CD4-positive, alpha-beta T cell (primary cell): Measurements from ENCODE around the gene RNF126. TPM values are rescaled to one million over a fixed set of nuclear protein-coding genes. Genes with fewer than 3 reads are reported as not detected.
"Not testable (repeated sequence)": the region's sequence is repeated elsewhere in the genome, so short reads cannot be mapped to it uniquely, and the experiment has no call there.

Experiments used
- ATAC-seq: fragments of 200-7000 bp; cut with Tn5 transposase; one replicate; pipeline ENCODE4 v1.10.0; 2022; ENCODE audit warnings: mild to moderate bottlenecking; ENCODE audit not compliant: poor library complexity
- CTCF ChIA-PET: fragments of 350-600 bp; sonication (Branson Sonifier 250); formaldehyde crosslinking; loops from one replicate; lab custom pipeline; 2021; ENCODE audit warnings: antibody characterized with exemption, inconsistent platforms; lab: Charles Lee
- POLR2A ChIA-PET: fragments of 350-600 bp; sonication (Branson Sonifier 250); formaldehyde crosslinking; loops from one replicate; lab custom pipeline; 2021; ENCODE audit warnings: antibody characterized with exemption, inconsistent platforms; lab: Charles Lee
- DNase-seq, 14 experiments: peaks; one replicate each; pipeline ENCODE4 v3.0.0-alpha.2; 2013 to 2020; ENCODE audit warnings: mixed read lengths in 2 of 14
- H3K27ac ChIP-seq, 2 donors: one replicate each; pipeline versions ENCODE4 v1.5.1 to v1.7.0; 2013; ENCODE audit warnings: low read length in 2 of 2, low read depth in 1 of 2, mild to moderate bottlenecking in 1 of 2
- H3K27me3 ChIP-seq, 2 experiments: 1 replicate in 1 of 2; 2 replicates in 1 of 2; pipeline versions ENCODE4 v1.6.1 to v1.7.0; 2013; ENCODE audit warnings: low read length in 2 of 2, control low read depth in 1 of 2, mild to moderate bottlenecking in 1 of 2, moderate library complexity in 1 of 2; ENCODE audit not compliant: insufficient read depth in 2 of 2, control insufficient read depth in 1 of 2
- H3K36me3 ChIP-seq: one replicate; pipeline ENCODE4 v1.6.1; 2013; ENCODE audit warnings: low read length, control low read depth; ENCODE audit not compliant: insufficient read depth
- H3K4me1 ChIP-seq: one replicate; pipeline ENCODE4 v1.6.1; 2013; ENCODE audit warnings: low read length, control low read depth; ENCODE audit not compliant: insufficient read depth
- H3K4me3 ChIP-seq: one replicate; pipeline ENCODE4 v1.5.1; 2013; ENCODE audit warnings: mild to moderate bottlenecking, low read length, moderate library complexity
- H3K9me3 ChIP-seq, 2 experiments: 1 replicate in 1 of 2; 2 replicates in 1 of 2; pipeline versions ENCODE4 v1.6.1 to v1.7.0; 2013; ENCODE audit warnings: low read length in 2 of 2, mild to moderate bottlenecking in 2 of 2, control low read depth in 1 of 2, moderate library complexity in 1 of 2; ENCODE audit not compliant: control insufficient read depth in 1 of 2, insufficient read depth in 1 of 2
- H3K27ac Mint-ChIP-seq: one replicate; pipeline ENCODE4 v1.8.0; 2020; ENCODE audit warnings: mixed read lengths
- H3K27me3 Mint-ChIP-seq: one replicate; pipeline ENCODE4 v1.8.0; 2021; ENCODE audit warnings: mixed read lengths
- H3K36me3 Mint-ChIP-seq: one replicate; pipeline ENCODE4 v1.8.0; 2021; ENCODE audit warnings: low read depth, mixed read lengths
- H3K4me1 Mint-ChIP-seq: one replicate; pipeline ENCODE4 v1.8.0; 2021; ENCODE audit warnings: low read depth, mixed read lengths
- H3K4me3 Mint-ChIP-seq: one replicate; pipeline ENCODE4 v1.8.0; 2020; ENCODE audit warnings: mild to moderate bottlenecking, mixed read lengths
- H3K9me3 Mint-ChIP-seq: one replicate; pipeline ENCODE4 v1.8.0; 2020; ENCODE audit warnings: mixed read lengths
- intact Hi-C, 2 experiments: fragments of 100-400 bp; cut with DNase I in 1 of 2; cut with micrococcal nuclease in 1 of 2; formaldehyde crosslinking; loops; one replicate each; pipeline versions ENCODE4 v1.15.1 to v1.9.0; 2023 to 2025; cut with DNase I, micrococcal nuclease
- total RNA-seq, 174 experiments: library from RNA in 2 of 174; stranded (reverse) in 2 of 174; gene quantifications; one replicate each; pipeline ENCODE4 v1.2.3 and lab custom pipeline; 2021 to 2026
- TF ChIP-seq, protein P1 (sequence below): fragments of 200-600 bp; IDR thresholded peaks from one replicate; pipeline ENCODE4 v1.8.0; 2022; ENCODE audit warnings: antibody characterized with exemption, mild to moderate bottlenecking

The RNF126 gene
- total RNA-seq, 2 experiments from 2014 or later: 112 to 119 TPM

DNA sequence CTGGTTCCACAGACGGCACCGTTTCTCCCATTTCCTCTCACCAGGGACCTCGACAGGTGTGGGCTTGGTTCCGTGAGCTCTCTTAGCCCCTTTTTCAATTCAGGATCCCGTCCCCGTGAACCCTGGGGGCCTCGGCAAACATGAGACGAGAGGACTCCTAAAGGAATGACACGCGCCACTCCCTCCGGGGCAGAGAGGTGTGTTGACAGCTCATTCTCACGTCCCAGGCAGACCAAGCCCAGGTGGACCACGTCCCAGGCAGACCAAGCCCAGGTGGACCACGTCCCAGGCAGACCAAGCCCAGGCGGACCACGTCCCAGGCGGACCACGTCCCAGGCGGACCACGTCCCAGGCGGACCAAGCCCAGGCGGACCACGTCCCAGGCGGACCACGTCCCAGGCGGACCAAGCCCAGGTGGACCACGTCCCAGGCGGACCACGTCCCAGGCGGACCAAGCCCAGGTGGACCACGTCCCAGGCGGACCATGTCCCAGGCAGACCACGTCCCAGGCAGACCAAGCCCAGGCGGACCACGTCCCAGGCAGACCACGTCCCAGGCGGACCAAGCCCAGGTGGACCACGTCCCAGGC is 4.1 kb upstream of the RNF126 start:
- DNase-seq, H3K27me3 ChIP-seq, H3K27ac ChIP-seq, H3K27me3 Mint-ChIP-seq, H3K4me3 ChIP-seq, H3K9me3 Mint-ChIP-seq, H3K36me3 ChIP-seq, CTCF ChIA-PET, ATAC-seq, H3K4me3 Mint-ChIP-seq, intact Hi-C loops, H3K27ac Mint-ChIP-seq, H3K9me3 ChIP-seq, H3K36me3 Mint-ChIP-seq: not testable (repeated sequence)
- POLR2A ChIA-PET: interaction anchor here (0.6 kb wide), 1 partner anchor 44 kb away, joined by 4 read pairs; no protein-coding TSS in a partner anchor
- H3K4me1 ChIP-seq: peaks cover 20% of the 10 kb centered on the region
- peaks cover 11% of the 10 kb centered on the region for H3K4me1 Mint-ChIP-seq

- H3K4me1 ChIP-seq: peaks cover 40% of the 10 kb centered on the region
- POLR2A ChIA-PET: no interaction called here
These were observed 2.0 kb upstream of the RNF126 start for GRCh38 chr19:664913-665443.

DNA sequence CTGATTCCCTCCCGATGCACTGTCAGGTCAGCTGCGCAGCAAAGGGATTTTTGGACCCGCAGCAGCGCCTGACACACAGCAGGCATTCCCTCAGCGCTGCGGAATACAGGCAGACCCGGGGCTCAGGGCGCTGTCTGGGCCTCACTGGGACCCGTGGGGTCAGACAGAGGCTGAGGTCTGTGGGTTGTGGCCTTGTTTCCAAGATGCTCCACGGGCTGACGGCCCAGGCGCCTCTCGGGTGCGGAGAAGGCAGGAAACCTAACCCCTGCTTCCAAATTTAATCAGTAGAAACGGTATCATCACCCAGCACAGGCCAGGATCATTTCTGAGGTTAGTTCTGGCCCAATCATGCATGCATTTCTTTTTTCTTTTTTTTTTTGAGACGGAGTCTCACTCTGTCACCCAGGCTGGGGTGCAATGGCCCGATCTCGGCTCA is 686 bp upstream of the RNF126 start:
- peak overlapping the region; percentile 51 for H3K4me3 ChIP-seq
- intact Hi-C loops: loop anchor here (1.0 to 5.0 kb wide), 8 partner anchors 17 to 134 kb away; partner anchors contain the start of genes BSG (in 2 of the 2), PTBP1 (in 2 of the 2), CDC34 (in 1 of the 2) and HCN2 (in 1 of the 2)
- no peaks in the 10 kb centered on the region for H3K27me3 ChIP-seq
- Mint-ChIP-seq H3K27me3 (no peaks in the 10 kb centered on the region), H3K27ac (peak overlapping the region; percentile 95), H3K36me3 (peaks cover 31% of the 10 kb centered on the region), H3K9me3 (no peaks in the 10 kb centered on the region), H3K4me3 (peak overlapping the region; percentile 93), H3K4me1 (peaks cover 36% of the 10 kb centered on the region)
- H3K9me3 ChIP-seq: no peaks in the 10 kb centered on the region
- peaks cover 53% of the 10 kb centered on the region for H3K4me1 ChIP-seq
- ChIA-PET POLR2A (interaction anchor here (0.7 to 1.6 kb wide), 13 partner anchors 16 to 606 kb away, joined by 3 to 45 read pairs (median 5); partner anchors contain the start of genes CDC34, CIRBP, MED16 and POLRMT), CTCF (interaction anchor here (1.5 to 1.8 kb wide), 4 partner anchors 17 to 153 kb away, joined by 4 to 14 read pairs (median 6); no protein-coding TSS in a partner anchor)
- DNase-seq: no peak
- no peak for ATAC-seq
- peak overlapping the region; percentile 66 to 78 for H3K27ac ChIP-seq
- peaks cover 7% of the 10 kb centered on the region for H3K36me3 ChIP-seq
- TF ChIP-seq, protein P1, sequence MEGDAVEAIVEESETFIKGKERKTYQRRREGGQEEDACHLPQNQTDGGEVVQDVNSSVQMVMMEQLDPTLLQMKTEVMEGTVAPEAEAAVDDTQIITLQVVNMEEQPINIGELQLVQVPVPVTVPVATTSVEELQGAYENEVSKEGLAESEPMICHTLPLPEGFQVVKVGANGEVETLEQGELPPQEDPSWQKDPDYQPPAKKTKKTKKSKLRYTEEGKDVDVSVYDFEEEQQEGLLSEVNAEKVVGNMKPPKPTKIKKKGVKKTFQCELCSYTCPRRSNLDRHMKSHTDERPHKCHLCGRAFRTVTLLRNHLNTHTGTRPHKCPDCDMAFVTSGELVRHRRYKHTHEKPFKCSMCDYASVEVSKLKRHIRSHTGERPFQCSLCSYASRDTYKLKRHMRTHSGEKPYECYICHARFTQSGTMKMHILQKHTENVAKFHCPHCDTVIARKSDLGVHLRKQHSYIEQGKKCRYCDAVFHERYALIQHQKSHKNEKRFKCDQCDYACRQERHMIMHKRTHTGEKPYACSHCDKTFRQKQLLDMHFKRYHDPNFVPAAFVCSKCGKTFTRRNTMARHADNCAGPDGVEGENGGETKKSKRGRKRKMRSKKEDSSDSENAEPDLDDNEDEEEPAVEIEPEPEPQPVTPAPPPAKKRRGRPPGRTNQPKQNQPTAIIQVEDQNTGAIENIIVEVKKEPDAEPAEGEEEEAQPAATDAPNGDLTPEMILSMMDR: no peak

More at GRCh38 chr19:664913-665443, 2.0 kb upstream of the RNF126 start:
- no peaks in the 10 kb centered on the region for H3K36me3 ChIP-seq
- intact Hi-C loops: loop anchor here (1.0 to 5.0 kb wide), 4 partner anchors 69 to 132 kb away; partner anchors contain the start of genes BSG (in 1 of the 2), HCN2 (in 1 of the 2) and PTBP1 (in 1 of the 2)
- CTCF ChIA-PET: interaction anchor here (0.6 kb wide), 1 partner anchor 1588 kb away, joined by 3 read pairs; no protein-coding TSS in a partner anchor
- ATAC-seq (peak; percentile 5), DNase-seq (peak; percentile 62 to 92 (median 76))
- Mint-ChIP-seq H3K36me3 (peaks cover 24% of the 10 kb centered on the region), H3K9me3 (no peaks in the 10 kb centered on the region), H3K27me3 (peaks cover 6% of the 10 kb centered on the region), H3K4me1 (peaks cover 27% of the 10 kb centered on the region), H3K4me3 (peak overlapping the region; percentile 93), H3K27ac (peak overlapping the region; percentile 95)
- H3K27me3 ChIP-seq: peaks cover 0 to 2% of the 10 kb centered on the region in 2 experiments
- H3K4me3 ChIP-seq: peak overlapping the region; percentile 16
- no peak overlapping the region for H3K27ac ChIP-seq
- TF ChIP-seq, protein P1: peak; percentile 92
- H3K9me3 ChIP-seq: no peaks in the 10 kb centered on the region
